Liver (tissue), 9 donors: ENCODE results near the gene CDH4. TPM values are rescaled to one million over a fixed set of nuclear protein-coding genes. Genes with fewer than 3 reads are reported as not detected.

Source experiments
- DNase-seq: peaks from one replicate; pipeline ENCODE4 v3.0.0-alpha.2; 2017; ENCODE audit warnings: low spot score
- H3K27ac ChIP-seq, 2 donors: one replicate each; pipeline ENCODE4 v1.7.0; 2013; ENCODE audit warnings: inconsistent platforms in 2 of 2, low read length in 2 of 2, control low read depth in 1 of 2, low read depth in 1 of 2, mild to moderate bottlenecking in 1 of 2
- H3K27me3 ChIP-seq, 4 donors: one replicate each; pipeline versions ENCODE4 v1.6.1 to v1.7.0; 2013; ENCODE audit warnings: low read length in 3 of 4, inconsistent platforms in 1 of 4, mild to moderate bottlenecking in 1 of 4, moderate library complexity in 1 of 4; ENCODE audit not compliant: control insufficient read depth in 4 of 4, insufficient read depth in 4 of 4
- H3K36me3 ChIP-seq, 4 donors: one replicate each; pipeline versions ENCODE4 v1.6.1 to v1.7.0; 2013; ENCODE audit warnings: low read length in 3 of 4, mild to moderate bottlenecking in 3 of 4, low read depth in 1 of 4, moderate library complexity in 1 of 4; ENCODE audit not compliant: control insufficient read depth in 4 of 4, insufficient read depth in 3 of 4
- H3K4me1 ChIP-seq, 4 donors: one replicate each; pipeline versions ENCODE4 v1.6.1 to v1.7.0; 2013; ENCODE audit warnings: low read length in 3 of 4, mild to moderate bottlenecking in 3 of 4, moderate library complexity in 1 of 4; ENCODE audit not compliant: control insufficient read depth in 4 of 4, insufficient read depth in 4 of 4
- H3K4me3 ChIP-seq, 3 donors: one replicate each; pipeline versions ENCODE4 v1.6.1 to v1.7.0; 2013; ENCODE audit warnings: low read length in 3 of 3, control low read depth in 1 of 3, low read depth in 1 of 3, mild to moderate bottlenecking in 1 of 3
- H3K9ac ChIP-seq, 2 donors: one replicate each; pipeline ENCODE4 v1.7.0; 2013; ENCODE audit warnings: low read length in 2 of 2, mild to moderate bottlenecking in 2 of 2, moderate library complexity in 2 of 2, control low read depth in 1 of 2, low read depth in 1 of 2
- H3K9me3 ChIP-seq, 4 donors: one replicate each; pipeline versions ENCODE4 v1.6.1 to v1.7.0; 2013; ENCODE audit warnings: low read length in 3 of 4; ENCODE audit not compliant: control insufficient read depth in 4 of 4
- ATF3 ChIP-seq: IDR thresholded peaks from 2 replicates; pipeline ENCODE4 v1.6.1; 2016; ENCODE audit warnings: antibody characterized with exemption
- EGR1 ChIP-seq, 2 donors: IDR thresholded peaks; 2 replicates each; pipeline ENCODE4 v1.6.1; 2016 to 2018; ENCODE audit warnings: antibody characterized with exemption in 2 of 2, low read depth in 2 of 2
- FOXA1 ChIP-seq: IDR thresholded peaks from 2 replicates; pipeline ENCODE4 v1.6.1; 2016; ENCODE audit warnings: antibody characterized with exemption
- FOXA2 ChIP-seq: IDR thresholded peaks from 2 replicates; pipeline ENCODE4 v1.6.1; 2016; ENCODE audit warnings: antibody characterized with exemption
- GABPA ChIP-seq, 2 donors: IDR thresholded peaks in 1 of 2; conservative IDR thresholded peaks in 1 of 2; 2 replicates each; pipeline ENCODE4 v1.6.1; 2016; ENCODE audit warnings: antibody characterized with exemption in 2 of 2, mild to moderate bottlenecking in 1 of 2, moderate library complexity in 1 of 2
- HNF4G ChIP-seq: IDR thresholded peaks from 2 replicates; pipeline ENCODE4 v1.6.1; 2016; ENCODE audit warnings: antibody characterized with exemption
- JUND ChIP-seq, 2 donors: IDR thresholded peaks; 2 replicates each; pipeline ENCODE4 v1.6.1; 2016; ENCODE audit warnings: antibody characterized with exemption in 2 of 2
- MAX ChIP-seq: IDR thresholded peaks from 2 replicates; pipeline ENCODE4 v1.6.1; 2016; ENCODE audit warnings: antibody characterized with exemption
- NR2F2 ChIP-seq: IDR thresholded peaks from 2 replicates; pipeline ENCODE4 v1.6.1; 2016; ENCODE audit warnings: antibody characterized with exemption
- RAD21 ChIP-seq, 2 donors: IDR thresholded peaks; 2 replicates each; pipeline ENCODE4 v1.6.1; 2016; ENCODE audit warnings: antibody characterized with exemption in 2 of 2, mild to moderate bottlenecking in 2 of 2
- REST ChIP-seq: IDR thresholded peaks from 2 replicates; pipeline ENCODE4 v1.6.1; 2016; ENCODE audit warnings: antibody characterized with exemption, mild to moderate bottlenecking
- RXRA ChIP-seq, 2 donors: IDR thresholded peaks; 2 replicates each; pipeline ENCODE4 v1.6.1; 2017 to 2018; ENCODE audit warnings: antibody characterized with exemption in 2 of 2, mild to moderate bottlenecking in 1 of 2
- SP1 ChIP-seq: IDR thresholded peaks from 2 replicates; pipeline ENCODE4 v1.6.1; 2018; ENCODE audit warnings: antibody characterized with exemption, mild to moderate bottlenecking
- TAF1 ChIP-seq: conservative IDR thresholded peaks from 2 replicates; pipeline ENCODE4 v1.6.1; 2016; ENCODE audit warnings: antibody characterized with exemption, mild to moderate bottlenecking
- YY1 ChIP-seq: IDR thresholded peaks from 2 replicates; pipeline ENCODE4 v1.6.1; 2016; ENCODE audit warnings: antibody characterized with exemption, mild to moderate bottlenecking
- WGBS: extraction: QIAGEN DNeasy Blood & Tissue Kit; methylation state at CpG from one replicate; pipeline ENCODE4 v1.1.7; 2013; 5-methylcytosine and 5-hydroxymethylcytosine counted together
- polyA plus RNA-seq, 2 donors: library from polyadenylated mRNA; stranded (reverse) in 1 of 2; unstranded in 1 of 2; fragments of 200-250 nt in 1 of 2; fragments of >200 nt in 1 of 2; fragmentation: Nextera tagmentation in 1 of 2; extraction: Ambion mirVana in 1 of 2; gene quantifications; one replicate each; pipeline versions ENCODE4 v1.2.1 to v1.2.3, GENCODE V29; 2013 to 2015
- total RNA-seq, 2 donors: library from RNA; depleted of rRNA; stranded (reverse); fragments of >200 nt; gene quantifications; one replicate each; pipeline ENCODE4 v1.2.3, GENCODE V29; 2014
- TF ChIP-seq, protein P1 (sequence below): IDR thresholded peaks from 2 replicates; pipeline ENCODE4 v1.6.1; 2016; ENCODE audit warnings: antibody characterized with exemption
- TF ChIP-seq, protein P2 (sequence below): fragments of 150-350 bp; IDR thresholded peaks from 2 replicates; pipeline ENCODE4 v1.5.1; 2017; ENCODE audit warnings: improper control_type of control experiment, low read depth, low read length; ENCODE audit not compliant: missing input control
- donor health status: healthy.
- donor health status: healthy.
- donor health status: healthy.
- donor health status: healthy.
- donor health status: healthy.

Gene CDH4
- total and polyA plus RNA-seq, 4 donors, result 0.03 to 0.25 (median 0.19) TPM; not detected in 1

- no peaks in the 10 kb centered on the region for H3K4me1 ChIP-seq
- no peak overlapping the region for H3K9ac ChIP-seq
- no peaks in the 10 kb centered on the region for H3K9me3 ChIP-seq
- H3K4me3 ChIP-seq, result no peak overlapping the region
- 72% methylated on average over 12 of the region's 12 CpGs for WGBS
- no peaks in the 10 kb centered on the region for H3K27me3 ChIP-seq
- no peak overlapping the region for H3K27ac ChIP-seq
- H3K36me3 ChIP-seq, result no peaks in the 10 kb centered on the region
- no peak for TF ChIP-seq EGR1 (IDR thresholded peaks at IDR 0.05; ENCODE audit: low read depth in 2 of 2)
- TF ChIP-seq NR2F2, result no peak
- TF ChIP-seq YY1, result no peak
- TF ChIP-seq HNF4G, result no peak
- TF ChIP-seq GABPA (IDR thresholded peaks at IDR 0.05 in 1 of 2, conservative IDR thresholded peaks at IDR 0.05 in 1 of 2), result no peak
- TF ChIP-seq TAF1, result no peak
- TF ChIP-seq RXRA (IDR thresholded peaks at IDR 0.05), result no peak
- no peak for TF ChIP-seq RAD21 (IDR thresholded peaks at IDR 0.05)
- TF ChIP-seq REST, result no peak
- no peak for TF ChIP-seq MAX
- TF ChIP-seq, protein P1, sequence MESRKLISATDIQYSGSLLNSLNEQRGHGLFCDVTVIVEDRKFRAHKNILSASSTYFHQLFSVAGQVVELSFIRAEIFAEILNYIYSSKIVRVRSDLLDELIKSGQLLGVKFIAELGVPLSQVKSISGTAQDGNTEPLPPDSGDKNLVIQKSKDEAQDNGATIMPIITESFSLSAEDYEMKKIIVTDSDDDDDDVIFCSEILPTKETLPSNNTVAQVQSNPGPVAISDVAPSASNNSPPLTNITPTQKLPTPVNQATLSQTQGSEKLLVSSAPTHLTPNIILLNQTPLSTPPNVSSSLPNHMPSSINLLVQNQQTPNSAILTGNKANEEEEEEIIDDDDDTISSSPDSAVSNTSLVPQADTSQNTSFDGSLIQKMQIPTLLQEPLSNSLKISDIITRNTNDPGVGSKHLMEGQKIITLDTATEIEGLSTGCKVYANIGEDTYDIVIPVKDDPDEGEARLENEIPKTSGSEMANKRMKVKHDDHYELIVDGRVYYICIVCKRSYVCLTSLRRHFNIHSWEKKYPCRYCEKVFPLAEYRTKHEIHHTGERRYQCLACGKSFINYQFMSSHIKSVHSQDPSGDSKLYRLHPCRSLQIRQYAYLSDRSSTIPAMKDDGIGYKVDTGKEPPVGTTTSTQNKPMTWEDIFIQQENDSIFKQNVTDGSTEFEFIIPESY, result no peak
- TF ChIP-seq, protein P2, sequence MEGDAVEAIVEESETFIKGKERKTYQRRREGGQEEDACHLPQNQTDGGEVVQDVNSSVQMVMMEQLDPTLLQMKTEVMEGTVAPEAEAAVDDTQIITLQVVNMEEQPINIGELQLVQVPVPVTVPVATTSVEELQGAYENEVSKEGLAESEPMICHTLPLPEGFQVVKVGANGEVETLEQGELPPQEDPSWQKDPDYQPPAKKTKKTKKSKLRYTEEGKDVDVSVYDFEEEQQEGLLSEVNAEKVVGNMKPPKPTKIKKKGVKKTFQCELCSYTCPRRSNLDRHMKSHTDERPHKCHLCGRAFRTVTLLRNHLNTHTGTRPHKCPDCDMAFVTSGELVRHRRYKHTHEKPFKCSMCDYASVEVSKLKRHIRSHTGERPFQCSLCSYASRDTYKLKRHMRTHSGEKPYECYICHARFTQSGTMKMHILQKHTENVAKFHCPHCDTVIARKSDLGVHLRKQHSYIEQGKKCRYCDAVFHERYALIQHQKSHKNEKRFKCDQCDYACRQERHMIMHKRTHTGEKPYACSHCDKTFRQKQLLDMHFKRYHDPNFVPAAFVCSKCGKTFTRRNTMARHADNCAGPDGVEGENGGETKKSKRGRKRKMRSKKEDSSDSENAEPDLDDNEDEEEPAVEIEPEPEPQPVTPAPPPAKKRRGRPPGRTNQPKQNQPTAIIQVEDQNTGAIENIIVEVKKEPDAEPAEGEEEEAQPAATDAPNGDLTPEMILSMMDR, result no peak
- TF ChIP-seq ATF3, result no peak
- no peak for TF ChIP-seq FOXA1
- TF ChIP-seq FOXA2, result no peak
- TF ChIP-seq SP1, result no peak
- no peak for TF ChIP-seq JUND (IDR thresholded peaks at IDR 0.05)
- no peak for DNase-seq
Observed at GRCh38 chr20:61701802-61702201, 449.7 kb downstream of the CDH4 start.

DNA sequence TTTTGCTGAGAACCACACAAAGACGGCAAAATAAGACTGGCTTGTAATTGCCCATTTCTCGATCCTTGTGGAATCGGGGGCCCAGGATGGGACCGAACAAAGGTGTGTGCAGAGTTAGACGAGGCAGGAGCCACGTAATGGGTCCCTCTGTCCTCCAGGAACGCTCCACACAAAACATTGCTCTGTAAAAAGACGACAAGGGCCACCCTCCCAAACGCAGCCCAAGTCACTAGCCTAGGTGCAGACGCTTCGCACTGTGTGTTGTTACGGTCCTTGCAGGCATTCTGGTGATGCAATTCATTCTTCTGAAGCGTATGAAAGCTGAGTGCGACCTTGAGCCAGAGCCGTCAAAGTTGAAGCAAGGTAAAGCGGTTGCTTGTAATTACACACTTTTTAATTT lies 450.2 kb downstream of the CDH4 start:
- H3K4me3 ChIP-seq, result no peak overlapping the region
- DNase-seq, result no peak
- no peaks in the 10 kb centered on the region for H3K9me3 ChIP-seq
- no peak overlapping the region for H3K9ac ChIP-seq
- H3K4me1 ChIP-seq, result no peaks in the 10 kb centered on the region
- H3K36me3 ChIP-seq, result no peaks in the 10 kb centered on the region
- no peak overlapping the region for H3K27ac ChIP-seq
- WGBS, result 75% methylated on average over 16 of the region's 16 CpGs
- H3K27me3 ChIP-seq, result no peaks in the 10 kb centered on the region
- TF ChIP-seq RXRA (IDR thresholded peaks at IDR 0.05), result no peak
- no peak for TF ChIP-seq EGR1 (IDR thresholded peaks at IDR 0.05; ENCODE audit: low read depth in 2 of 2)
- no peak for TF ChIP-seq MAX
- TF ChIP-seq FOXA2, result no peak
- no peak for TF ChIP-seq HNF4G
- no peak for TF ChIP-seq JUND (IDR thresholded peaks at IDR 0.05)
- TF ChIP-seq REST, result no peak
- no peak for TF ChIP-seq ATF3
- TF ChIP-seq, protein P2, result no peak
